Lower leg skin (tissue), 3 donors: ENCODE measurements around the gene ZSCAN5A.
"Not testable (repeated sequence)": the region's sequence is repeated elsewhere in the genome, so short reads cannot be mapped to it uniquely, and the experiment has no call there.

Experiments
- POLR2A ChIP-seq, 2 donors: fragments of 450-650 bp; IDR thresholded peaks; one replicate each; pipeline ENCODE4 v1.6.1; 2016 to 2017; ENCODE audit warnings: antibody characterized with exemption in 2 of 2, mild to moderate bottlenecking in 1 of 2, moderate library complexity in 1 of 2
- TF ChIP-seq, protein P1 (sequence below), 3 donors: fragments of 450-650 bp; IDR thresholded peaks; one replicate each; pipeline ENCODE4 v1.5.1; 2016; ENCODE audit warnings: antibody characterized with exemption in 3 of 3, mild to moderate bottlenecking in 3 of 3, moderate library complexity in 2 of 3

DNA sequence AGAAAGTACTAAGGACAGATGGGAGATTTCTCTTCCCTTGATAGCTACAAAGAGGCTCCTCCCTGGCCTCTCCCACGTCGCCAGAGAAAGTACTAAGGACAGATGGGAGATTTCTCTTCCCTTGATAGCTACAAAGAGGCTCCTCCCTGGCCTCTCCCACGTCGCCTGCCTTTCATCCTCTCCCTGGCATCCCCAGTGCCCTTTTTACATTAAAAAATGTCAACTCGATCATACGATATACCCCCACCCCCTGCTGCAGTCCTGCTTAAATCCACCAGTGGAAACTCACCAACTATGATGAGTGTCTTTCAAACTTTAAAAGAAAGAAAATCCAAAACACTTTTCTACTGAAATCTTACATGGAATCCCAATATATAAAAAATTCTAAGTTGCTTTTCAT lies 7.6 kb downstream of the ZSCAN5A start:
- TF ChIP-seq, protein P1, sequence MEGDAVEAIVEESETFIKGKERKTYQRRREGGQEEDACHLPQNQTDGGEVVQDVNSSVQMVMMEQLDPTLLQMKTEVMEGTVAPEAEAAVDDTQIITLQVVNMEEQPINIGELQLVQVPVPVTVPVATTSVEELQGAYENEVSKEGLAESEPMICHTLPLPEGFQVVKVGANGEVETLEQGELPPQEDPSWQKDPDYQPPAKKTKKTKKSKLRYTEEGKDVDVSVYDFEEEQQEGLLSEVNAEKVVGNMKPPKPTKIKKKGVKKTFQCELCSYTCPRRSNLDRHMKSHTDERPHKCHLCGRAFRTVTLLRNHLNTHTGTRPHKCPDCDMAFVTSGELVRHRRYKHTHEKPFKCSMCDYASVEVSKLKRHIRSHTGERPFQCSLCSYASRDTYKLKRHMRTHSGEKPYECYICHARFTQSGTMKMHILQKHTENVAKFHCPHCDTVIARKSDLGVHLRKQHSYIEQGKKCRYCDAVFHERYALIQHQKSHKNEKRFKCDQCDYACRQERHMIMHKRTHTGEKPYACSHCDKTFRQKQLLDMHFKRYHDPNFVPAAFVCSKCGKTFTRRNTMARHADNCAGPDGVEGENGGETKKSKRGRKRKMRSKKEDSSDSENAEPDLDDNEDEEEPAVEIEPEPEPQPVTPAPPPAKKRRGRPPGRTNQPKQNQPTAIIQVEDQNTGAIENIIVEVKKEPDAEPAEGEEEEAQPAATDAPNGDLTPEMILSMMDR (IDR thresholded peaks at IDR 0.05) = not testable (repeated sequence)
- not testable (repeated sequence) for TF ChIP-seq POLR2A (IDR thresholded peaks at IDR 0.05)
